GM19467 (cell line): ENCODE results near the gene EPHA8.

Experiments used
- ATAC-seq: cut with Tn5 transposase; IDR thresholded peaks from one replicate; pipeline ENCODE4 v1.9.1; 2021; ENCODE audit warnings: mild to moderate bottlenecking, moderate library complexity; ENCODE audit not compliant: unreplicated experiment

Gene EPHA8

GRCh38 chr1:22562584-22563583 lies at the start of gene EPHA8:
Gene EPHA8, plus strand, starts transcription at chr1:22563489. Its CDS starts 147 bp downstream, at chr1:22563636.
- ATAC-seq = no peak

- no peak for ATAC-seq
Measured at GRCh38 chr1:22516906-22517571, 46.2 kb upstream of the EPHA8 start.

GRCh38 chr1:22517956-22518355 lies 45.3 kb upstream of the EPHA8 start:
- no peak for ATAC-seq

GRCh38 chr1:22518379-22518778 lies 44.9 kb upstream of the EPHA8 start:
- no peak for ATAC-seq

GRCh38 chr1:22520871-22521270 lies 42.4 kb upstream of the EPHA8 start:
- ATAC-seq = no peak

- ATAC-seq = no peak
Measured at GRCh38 chr1:22521692-22522091, 41.6 kb upstream of the EPHA8 start.

- no peak for ATAC-seq
Measured at GRCh38 chr1:22522221-22522743, 41.0 kb upstream of the EPHA8 start.

GRCh38 chr1:22524481-22524880 lies 38.8 kb upstream of the EPHA8 start:
- no peak for ATAC-seq

- no peak for ATAC-seq
Measured at GRCh38 chr1:22525211-22525610, 38.1 kb upstream of the EPHA8 start.

- ATAC-seq = no peak
Measured at GRCh38 chr1:22525646-22526045, 37.6 kb upstream of the EPHA8 start.

- no peak for ATAC-seq
Measured at GRCh38 chr1:22526098-22526497, 37.2 kb upstream of the EPHA8 start.

GRCh38 chr1:22526677-22527076 lies 36.6 kb upstream of the EPHA8 start:
- no peak for ATAC-seq

GRCh38 chr1:22527122-22527521 lies 36.2 kb upstream of the EPHA8 start:
- no peak for ATAC-seq

GRCh38 chr1:22527555-22528296 lies 35.6 kb upstream of the EPHA8 start:
- no peak for ATAC-seq

GRCh38 chr1:22528451-22528850 lies 34.8 kb upstream of the EPHA8 start:
- no peak for ATAC-seq

GRCh38 chr1:22529901-22530621 lies 33.2 kb upstream of the EPHA8 start:
- ATAC-seq = no peak

- no peak for ATAC-seq
Measured at GRCh38 chr1:22530715-22531114, 32.6 kb upstream of the EPHA8 start.

- ATAC-seq = no peak
Measured at GRCh38 chr1:22531251-22531650, 32.0 kb upstream of the EPHA8 start.

- ATAC-seq = no peak
Measured at GRCh38 chr1:22533244-22533895, 29.9 kb upstream of the EPHA8 start.

GRCh38 chr1:22534951-22535350 lies 28.3 kb upstream of the EPHA8 start:
- ATAC-seq = no peak
